Esophagus squamous epithelium (tissue), 5 donors: Measurements from ENCODE around the gene BANF2. TPM values are rescaled to one million over a fixed set of nuclear protein-coding genes. Genes with fewer than 3 reads are reported as not detected.

ENCODE experiments used
- DNase-seq: peaks from one replicate; lab custom pipeline; 2025; lab: John Stamatoyannopoulos, UW
- H3K27ac ChIP-seq, 4 donors: fragments of 200-600 bp; sonication (generic); one replicate each; pipeline ENCODE4 v1.5.1; 2016 to 2019; ENCODE audit warnings: mild to moderate bottlenecking in 1 of 4
- H3K27me3 ChIP-seq, 4 donors: fragments of 200-600 bp; sonication (generic); 1 replicate in 3 of 4; 2 replicates in 1 of 4; pipeline versions ENCODE4 v1.5.1 to v1.6.0; 2017 to 2021; ENCODE audit warnings: antibody characterized with exemption in 1 of 4
- H3K36me3 ChIP-seq, 3 donors: fragments of 200-600 bp; sonication (generic); one replicate each; pipeline ENCODE4 v1.5.1; 2016 to 2019
- H3K4me1 ChIP-seq, 3 donors: fragments of 200-600 bp; sonication (generic); one replicate each; pipeline ENCODE4 v1.5.1; 2017 to 2019
- H3K4me3 ChIP-seq, 4 donors: fragments of 200-600 bp; sonication (generic); 1 replicate in 3 of 4; 2 replicates in 1 of 4; pipeline ENCODE4 v1.5.1; 2016 to 2019; ENCODE audit warnings: mild to moderate bottlenecking in 2 of 4, moderate library complexity in 1 of 4
- H3K9me3 ChIP-seq, 3 donors: fragments of 200-600 bp; sonication (generic); one replicate each; pipeline ENCODE4 v1.5.1; 2016 to 2019
- POLR2A ChIP-seq, 4 donors: fragments of 450-650 bp; IDR thresholded peaks; one replicate each; pipeline ENCODE4 v1.6.1; 2017; ENCODE audit warnings: antibody characterized with exemption in 4 of 4, mild to moderate bottlenecking in 4 of 4, moderate library complexity in 3 of 4
- WGBS, 2 donors: methylation state at CpG; one replicate each; pipeline ENCODE4 v1.1.5; 2018; 5-methylcytosine and 5-hydroxymethylcytosine counted together
- intact Hi-C: fragments of 100-400 bp; cut with DNase I; formaldehyde crosslinking; loops from one replicate; pipeline ENCODE4 v1.15.0; 2022
- total RNA-seq, 4 donors: library from RNA; depleted of rRNA; stranded (reverse); fragments of >200 nt; gene quantifications; one replicate each; pipeline ENCODE4 v1.1.0, GENCODE V29; 2016
- TF ChIP-seq, protein P1 (sequence below), 6 experiments: fragments of 450-650 bp in 4 of 6; fragments of 200-600 bp in 2 of 6; sonication (generic) in 2 of 6; IDR thresholded peaks; one replicate each; pipeline ENCODE4 v1.5.1; 2016 to 2019; ENCODE audit warnings: antibody characterized with exemption in 6 of 6, mild to moderate bottlenecking in 4 of 6, moderate library complexity in 4 of 6
- donor health status: DM: yes; HTN: yes; CAD: no.

Gene BANF2
- total RNA-seq, 4 donors from 2014 or later: not detected

DNA sequence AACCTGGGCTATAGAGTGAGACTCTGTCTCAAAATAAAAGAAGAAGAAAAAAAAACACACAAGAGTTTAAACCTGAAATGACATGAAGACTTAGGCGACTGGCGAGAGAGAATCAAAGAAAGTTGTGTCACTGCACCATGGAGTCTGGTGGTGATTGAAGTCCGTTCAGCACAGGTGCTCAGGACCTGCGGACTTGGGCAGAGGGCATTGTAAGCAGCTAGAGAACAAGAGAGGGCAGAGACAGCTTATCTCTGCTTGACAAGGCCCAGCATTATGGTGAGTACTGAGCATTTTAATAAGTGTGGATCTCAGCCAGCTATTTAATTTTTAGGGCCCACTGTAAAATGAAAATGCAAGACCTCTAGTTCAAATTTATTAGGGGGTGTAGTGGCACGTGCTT lies 31.5 kb downstream of the BANF2 start:
- H3K4me3 ChIP-seq: no peak overlapping the region
- no peaks in the 10 kb centered on the region for H3K4me1 ChIP-seq
- no peaks in the 10 kb centered on the region for H3K9me3 ChIP-seq
- no peaks in the 10 kb centered on the region for H3K36me3 ChIP-seq
- no peak for DNase-seq
- WGBS, 2 donors: 83 to 87% methylated on average over 5 of the region's 5 CpGs
- no peak overlapping the region for H3K27ac ChIP-seq
- peaks cover 0 to 15% (median 0%) of the 10 kb centered on the region in 4 donors for H3K27me3 ChIP-seq
- TF ChIP-seq POLR2A (IDR thresholded peaks at IDR 0.05): no peak
- TF ChIP-seq, protein P1, sequence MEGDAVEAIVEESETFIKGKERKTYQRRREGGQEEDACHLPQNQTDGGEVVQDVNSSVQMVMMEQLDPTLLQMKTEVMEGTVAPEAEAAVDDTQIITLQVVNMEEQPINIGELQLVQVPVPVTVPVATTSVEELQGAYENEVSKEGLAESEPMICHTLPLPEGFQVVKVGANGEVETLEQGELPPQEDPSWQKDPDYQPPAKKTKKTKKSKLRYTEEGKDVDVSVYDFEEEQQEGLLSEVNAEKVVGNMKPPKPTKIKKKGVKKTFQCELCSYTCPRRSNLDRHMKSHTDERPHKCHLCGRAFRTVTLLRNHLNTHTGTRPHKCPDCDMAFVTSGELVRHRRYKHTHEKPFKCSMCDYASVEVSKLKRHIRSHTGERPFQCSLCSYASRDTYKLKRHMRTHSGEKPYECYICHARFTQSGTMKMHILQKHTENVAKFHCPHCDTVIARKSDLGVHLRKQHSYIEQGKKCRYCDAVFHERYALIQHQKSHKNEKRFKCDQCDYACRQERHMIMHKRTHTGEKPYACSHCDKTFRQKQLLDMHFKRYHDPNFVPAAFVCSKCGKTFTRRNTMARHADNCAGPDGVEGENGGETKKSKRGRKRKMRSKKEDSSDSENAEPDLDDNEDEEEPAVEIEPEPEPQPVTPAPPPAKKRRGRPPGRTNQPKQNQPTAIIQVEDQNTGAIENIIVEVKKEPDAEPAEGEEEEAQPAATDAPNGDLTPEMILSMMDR (IDR thresholded peaks at IDR 0.05): no peak
- intact Hi-C loops: no loop called here

DNA sequence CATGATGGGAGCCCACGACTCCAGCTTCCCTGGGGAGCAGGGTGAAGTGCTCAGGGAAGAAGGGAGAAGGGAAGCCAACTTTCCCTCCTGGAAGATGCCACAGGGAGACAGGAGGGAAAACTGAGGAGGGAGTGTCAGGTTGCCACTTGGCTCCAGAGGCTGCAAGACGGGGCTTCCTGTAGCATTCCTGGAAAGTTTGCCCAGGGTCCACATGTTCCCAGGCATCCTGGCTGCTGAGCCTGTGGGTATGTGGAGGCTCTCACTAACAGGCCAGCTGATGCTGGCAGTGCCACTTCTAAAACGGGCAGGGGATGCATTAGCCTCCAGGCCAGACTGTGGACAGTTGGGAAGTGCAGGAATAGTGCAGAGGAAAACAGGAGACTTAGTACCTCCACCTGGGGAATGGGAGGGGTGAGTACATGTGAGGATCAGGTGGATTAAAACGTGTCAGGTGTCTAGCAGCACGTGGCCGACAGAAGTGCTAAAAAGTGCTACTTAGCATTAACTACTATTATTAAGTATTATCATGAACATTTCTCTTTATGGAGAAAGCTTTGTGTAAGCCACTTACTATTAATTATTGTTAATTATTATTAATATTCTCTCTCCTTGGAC lies 33.2 kb downstream of the BANF2 start:
- no peak for TF ChIP-seq POLR2A (IDR thresholded peaks at IDR 0.05)
- TF ChIP-seq, protein P1 (IDR thresholded peaks at IDR 0.05): no peak
- 48 to 68% methylated on average over 4 of the region's 6 CpGs for WGBS, 2 donors
- intact Hi-C loops: no loop called here
- Histone ChIP-seq H3K27ac (no peak overlapping the region), H3K4me3 (no peak overlapping the region), H3K9me3 (no peaks in the 10 kb centered on the region), H3K36me3 (no peaks in the 10 kb centered on the region), H3K4me1 (no peaks in the 10 kb centered on the region), H3K27me3 (peaks cover 0 to 12% (median 0%) of the 10 kb centered on the region in 4 donors)
- DNase-seq: no peak

DNA sequence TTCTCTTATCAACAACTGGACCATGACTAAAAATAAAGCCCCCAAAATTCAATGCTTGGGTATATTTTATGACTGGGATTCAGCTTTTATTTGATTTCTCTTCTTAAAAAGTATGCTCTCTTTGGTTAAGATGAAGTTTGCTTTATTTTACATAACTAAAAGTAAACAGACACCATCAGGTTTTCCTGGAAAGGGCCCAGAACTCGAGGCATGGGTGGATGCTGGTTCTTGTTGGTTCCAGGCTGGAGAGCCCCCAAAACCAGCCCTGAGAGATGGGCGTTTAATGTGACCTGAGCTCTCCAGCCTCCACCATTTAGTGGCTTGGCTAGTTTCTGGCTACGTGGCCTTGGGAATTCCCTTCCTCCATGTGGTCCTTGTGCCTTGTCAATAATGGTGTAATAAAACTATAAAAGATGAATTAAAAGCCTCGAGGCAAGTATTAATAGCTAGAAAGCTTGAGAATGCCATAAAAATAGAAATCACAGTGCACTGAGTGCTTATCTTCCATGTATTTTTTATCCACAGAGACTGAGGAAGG lies 34.1 kb downstream of the BANF2 start:
- Histone ChIP-seq H3K4me1 (no peaks in the 10 kb centered on the region), H3K4me3 (no peak overlapping the region), H3K9me3 (no peaks in the 10 kb centered on the region), H3K27me3 (peaks cover 0 to 8% (median 0%) of the 10 kb centered on the region in 4 donors), H3K27ac (no peak overlapping the region), H3K36me3 (no peaks in the 10 kb centered on the region)
- DNase-seq: no peak
- TF ChIP-seq, protein P1 (IDR thresholded peaks at IDR 0.05): no peak
- TF ChIP-seq POLR2A (IDR thresholded peaks at IDR 0.05): no peak
- 30 to 36% methylated on average over 4 of the region's 4 CpGs for whole genome bisulfite sequencing, 2 donors
- intact Hi-C loops: no loop called here

DNA sequence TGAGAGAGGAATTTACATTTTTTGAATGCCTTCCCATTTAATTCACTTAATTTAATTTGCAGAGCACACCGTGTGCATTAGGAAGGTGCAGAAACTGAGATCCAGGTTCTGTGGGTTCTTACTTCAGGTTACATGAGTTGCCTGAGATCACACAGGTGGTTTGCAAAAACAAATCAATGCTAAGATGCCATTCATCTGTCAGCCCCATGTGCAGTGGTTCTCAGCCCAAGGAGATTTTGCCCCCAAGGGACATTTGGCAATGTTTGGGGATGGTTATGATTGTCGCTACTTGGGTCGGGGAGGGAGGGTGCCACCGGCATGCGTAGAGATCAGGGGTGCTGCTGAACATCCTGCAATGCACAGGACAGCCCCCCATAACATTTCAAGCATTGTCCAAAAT lies 34.6 kb downstream of the BANF2 start:
- Histone ChIP-seq H3K4me3 (no peak overlapping the region), H3K36me3 (no peaks in the 10 kb centered on the region), H3K27me3 (peaks cover 0 to 5% (median 0%) of the 10 kb centered on the region in 4 donors), H3K27ac (no peak overlapping the region), H3K4me1 (no peaks in the 10 kb centered on the region), H3K9me3 (no peaks in the 10 kb centered on the region)
- TF ChIP-seq, protein P1 (IDR thresholded peaks at IDR 0.05): no peak
- TF ChIP-seq POLR2A (IDR thresholded peaks at IDR 0.05): no peak
- intact Hi-C loops: no loop called here
- DNase-seq: no peak
- whole genome bisulfite sequencing, 2 donors: 79 to 93% methylated on average over 5 of the region's 5 CpGs

DNA sequence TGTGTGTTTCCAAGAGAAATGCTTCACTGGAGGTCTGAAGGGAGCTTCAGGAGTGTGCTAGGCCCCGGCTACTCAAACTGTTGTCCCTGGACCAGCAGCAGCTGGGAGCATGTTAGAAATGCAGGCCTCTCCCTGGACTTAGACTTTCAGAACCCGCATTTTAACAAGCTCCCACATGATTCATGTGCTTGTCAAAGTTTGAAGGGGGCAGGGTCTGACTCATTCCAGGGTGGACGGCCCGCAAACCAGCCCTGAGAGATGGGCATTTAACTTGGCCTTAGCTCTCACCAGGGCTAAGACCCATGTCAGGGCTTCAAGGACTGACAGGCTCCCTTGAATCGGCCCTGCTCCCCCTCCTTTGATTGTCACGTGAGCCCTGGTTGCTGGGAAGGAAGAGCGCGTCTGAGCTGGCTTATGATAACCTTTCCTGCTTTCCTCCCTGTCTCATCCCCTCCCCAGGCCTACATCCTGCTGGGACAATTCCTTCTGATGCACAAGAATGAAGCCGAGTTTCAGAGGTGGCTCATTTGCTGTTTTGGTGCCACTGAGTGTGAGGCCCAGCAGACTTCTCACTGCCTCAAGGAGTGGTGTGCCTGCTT lies 35.5 kb downstream of the BANF2 start:
- no peak for DNase-seq
- no peak overlapping the region for H3K27ac ChIP-seq
- no peaks in the 10 kb centered on the region for H3K9me3 ChIP-seq
- no peak for TF ChIP-seq POLR2A (IDR thresholded peaks at IDR 0.05)
- TF ChIP-seq, protein P1 (IDR thresholded peaks at IDR 0.05): no peak
- intact Hi-C loops: no loop called here
- H3K4me3 ChIP-seq: no peak overlapping the region
- no peaks in the 10 kb centered on the region for H3K4me1 ChIP-seq
- H3K27me3 ChIP-seq: no peaks in the 10 kb centered on the region
- H3K36me3 ChIP-seq: no peaks in the 10 kb centered on the region
- WGBS, 2 donors: 51 to 82% methylated on average over 6 to 8 of the region's 9 CpGs
